ENCODE data around the gene NAXD. TPM values are rescaled to one million over a fixed set of nuclear protein-coding genes. Genes with fewer than 3 reads are reported as not detected.
"Not testable (repeated sequence)": the region's sequence is repeated elsewhere in the genome, so short reads cannot be mapped to it uniquely, and the experiment has no call there.

NAXD gene
- 28.7 TPM for total RNA-seq (ENCODE audit: unreplicated experiment)
- long read RNA-seq, partial matches to known transcripts: 0 of 29 reads
- long read RNA-seq, other reads (novel, unspliced or antisense): 26 of 29 reads

DNA sequence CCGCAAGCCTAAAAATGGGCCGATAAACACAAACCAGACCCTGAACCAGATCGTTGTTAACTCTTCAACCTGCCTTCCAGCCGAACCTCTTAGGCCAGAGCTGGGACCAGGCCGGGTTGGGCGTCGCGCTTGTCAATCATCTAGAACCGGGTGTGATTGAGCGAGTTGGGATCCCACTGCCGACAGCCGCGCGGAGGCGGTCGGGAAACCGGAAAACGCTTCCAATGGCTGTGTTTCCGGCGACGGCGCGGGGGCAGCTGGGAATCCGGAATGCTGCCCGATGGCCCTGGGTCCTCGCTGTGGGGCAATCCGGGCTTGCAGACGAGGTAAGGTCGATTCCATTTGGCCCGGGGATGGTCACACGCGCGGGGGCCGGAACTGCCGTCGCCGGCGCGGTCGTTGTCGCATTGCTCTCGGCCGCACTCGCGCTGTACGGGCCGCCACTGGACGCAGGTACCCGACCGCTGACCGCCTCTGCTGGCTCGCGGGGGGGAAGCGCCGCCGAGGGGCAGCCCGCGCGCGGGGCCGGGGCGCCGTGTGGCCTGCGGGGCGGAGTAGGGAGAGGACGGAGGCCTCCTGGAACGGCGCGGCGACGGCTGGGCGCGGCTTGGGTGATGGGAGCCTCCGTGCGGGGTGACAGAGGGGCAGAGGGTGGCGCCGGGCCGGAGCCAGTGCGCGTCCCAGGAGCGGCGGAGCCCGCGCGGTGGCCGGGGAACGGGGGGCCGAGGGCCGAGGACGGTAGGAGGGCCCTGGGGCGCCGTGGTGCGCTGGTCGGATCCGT lies at the start of gene NAXD:
NAXD (plus strand) TSS at position 224 of the 781 bp plus-strand sequence; CDS start at position 281, 57 bp downstream.
- no peaks in the 10 kb centered on the region for H3K36me3 Mint-ChIP-seq (ENCODE audit: low read depth, unreplicated experiment)
- peak within 1 kb of the TSS; percentile 95 for H3K4me3 Mint-ChIP-seq (ENCODE audit: unreplicated experiment)
- H3K27ac Mint-ChIP-seq (ENCODE audit: unreplicated experiment): peak within 1 kb of the TSS; percentile 94
- TF ChIP-seq, protein P1, sequence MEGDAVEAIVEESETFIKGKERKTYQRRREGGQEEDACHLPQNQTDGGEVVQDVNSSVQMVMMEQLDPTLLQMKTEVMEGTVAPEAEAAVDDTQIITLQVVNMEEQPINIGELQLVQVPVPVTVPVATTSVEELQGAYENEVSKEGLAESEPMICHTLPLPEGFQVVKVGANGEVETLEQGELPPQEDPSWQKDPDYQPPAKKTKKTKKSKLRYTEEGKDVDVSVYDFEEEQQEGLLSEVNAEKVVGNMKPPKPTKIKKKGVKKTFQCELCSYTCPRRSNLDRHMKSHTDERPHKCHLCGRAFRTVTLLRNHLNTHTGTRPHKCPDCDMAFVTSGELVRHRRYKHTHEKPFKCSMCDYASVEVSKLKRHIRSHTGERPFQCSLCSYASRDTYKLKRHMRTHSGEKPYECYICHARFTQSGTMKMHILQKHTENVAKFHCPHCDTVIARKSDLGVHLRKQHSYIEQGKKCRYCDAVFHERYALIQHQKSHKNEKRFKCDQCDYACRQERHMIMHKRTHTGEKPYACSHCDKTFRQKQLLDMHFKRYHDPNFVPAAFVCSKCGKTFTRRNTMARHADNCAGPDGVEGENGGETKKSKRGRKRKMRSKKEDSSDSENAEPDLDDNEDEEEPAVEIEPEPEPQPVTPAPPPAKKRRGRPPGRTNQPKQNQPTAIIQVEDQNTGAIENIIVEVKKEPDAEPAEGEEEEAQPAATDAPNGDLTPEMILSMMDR (IDR thresholded peaks at IDR 0.05; ENCODE audit: unreplicated experiment): no peak
- H3K4me1 Mint-ChIP-seq (ENCODE audit: unreplicated experiment): peaks cover 15% of the 10 kb centered on the region
- H3K9me3 Mint-ChIP-seq (ENCODE audit: unreplicated experiment): no peaks in the 10 kb centered on the region
- peak; percentile 89 for DNase-seq (ENCODE audit: low spot score)
- H3K27me3 Mint-ChIP-seq (ENCODE audit: unreplicated experiment): peaks cover 9% of the 10 kb centered on the region

DNA sequence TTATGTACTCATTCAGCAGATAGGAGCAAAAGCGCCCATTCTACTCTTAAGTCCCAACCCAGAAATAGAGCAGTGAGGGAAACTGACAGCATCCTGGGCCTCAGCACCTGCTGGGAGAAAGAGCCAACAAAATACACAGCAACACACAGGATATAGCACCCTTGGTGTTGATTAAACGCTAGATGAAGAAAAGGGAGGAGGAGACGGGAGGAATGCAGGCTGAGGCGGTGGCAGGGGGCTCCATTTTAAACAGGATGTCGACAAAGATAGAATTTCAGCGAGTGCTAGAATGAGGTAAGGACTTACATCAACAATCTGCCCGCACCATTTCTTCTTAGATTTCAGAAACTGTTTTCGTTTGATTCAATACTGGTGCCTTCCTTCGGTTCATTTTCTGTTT lies 49.2 kb upstream of the NAXD start:
- Mint-ChIP-seq H3K4me3 (ENCODE audit: unreplicated experiment) (no peak overlapping the region), H3K9me3 (ENCODE audit: unreplicated experiment) (no peaks in the 10 kb centered on the region), H3K4me1 (ENCODE audit: unreplicated experiment) (peaks cover 3% of the 10 kb centered on the region), H3K27me3 (ENCODE audit: unreplicated experiment) (peaks cover 7% of the 10 kb centered on the region), H3K36me3 (ENCODE audit: low read depth, unreplicated experiment) (peaks cover 4% of the 10 kb centered on the region), H3K27ac (ENCODE audit: unreplicated experiment) (no peak overlapping the region)
- TF ChIP-seq, protein P1 (IDR thresholded peaks at IDR 0.05; ENCODE audit: unreplicated experiment): no peak
- no peak for DNase-seq (ENCODE audit: low spot score)

DNA sequence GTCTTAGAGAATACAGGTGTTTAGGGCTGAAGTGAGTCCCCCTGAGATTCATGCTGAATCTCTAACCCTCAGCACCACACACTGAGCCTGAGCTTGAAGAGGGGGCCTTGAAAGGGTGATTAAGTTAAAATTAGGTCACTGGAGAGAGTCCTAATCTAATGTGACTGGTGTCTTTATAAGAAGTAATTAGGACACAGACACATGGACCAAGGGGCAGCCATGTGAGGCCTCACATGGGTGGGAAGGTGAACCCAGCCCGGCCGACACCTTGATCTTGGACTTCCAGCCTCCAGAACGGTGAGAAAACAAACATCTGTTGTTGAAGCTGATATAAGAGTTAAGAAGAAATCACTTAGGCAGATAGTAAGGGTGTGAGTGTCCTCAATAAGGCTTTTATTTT lies 46.7 kb upstream of the NAXD start:
- Mint-ChIP-seq H3K4me3 (ENCODE audit: unreplicated experiment) (no peak overlapping the region), H3K9me3 (ENCODE audit: unreplicated experiment) (no peaks in the 10 kb centered on the region), H3K36me3 (ENCODE audit: low read depth, unreplicated experiment) (no peaks in the 10 kb centered on the region), H3K4me1 (ENCODE audit: unreplicated experiment) (no peaks in the 10 kb centered on the region), H3K27ac (ENCODE audit: unreplicated experiment) (no peak overlapping the region), H3K27me3 (ENCODE audit: unreplicated experiment) (peaks cover 7% of the 10 kb centered on the region)
- no peak for DNase-seq (ENCODE audit: low spot score)
- TF ChIP-seq, protein P1 (IDR thresholded peaks at IDR 0.05; ENCODE audit: unreplicated experiment): no peak

DNA sequence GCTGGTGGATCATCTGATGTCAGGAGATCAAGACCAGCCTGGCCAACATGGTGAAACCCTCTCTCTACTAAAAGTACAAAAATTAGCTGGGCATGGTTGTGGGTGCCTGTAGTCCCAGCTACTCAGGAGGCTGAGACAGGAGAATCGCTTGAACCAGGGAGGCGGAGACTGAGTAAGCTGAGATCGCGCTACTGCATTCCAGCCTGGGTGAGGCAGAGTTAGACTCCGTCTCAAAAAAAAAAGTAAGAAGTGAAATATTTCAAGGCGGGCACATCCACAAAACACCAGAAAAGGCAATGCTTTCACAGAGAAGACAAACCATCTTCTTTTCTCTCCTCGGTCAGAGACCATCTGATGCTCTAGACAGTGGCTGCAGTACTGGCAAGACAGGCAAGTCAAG lies 45.4 kb upstream of the NAXD start:
- not testable (repeated sequence) for H3K4me1 Mint-ChIP-seq (ENCODE audit: unreplicated experiment); H3K4me3 Mint-ChIP-seq (ENCODE audit: unreplicated experiment); H3K9me3 Mint-ChIP-seq (ENCODE audit: unreplicated experiment); H3K36me3 Mint-ChIP-seq (ENCODE audit: low read depth, unreplicated experiment); DNase-seq (ENCODE audit: low spot score); H3K27me3 Mint-ChIP-seq (ENCODE audit: unreplicated experiment); H3K27ac Mint-ChIP-seq (ENCODE audit: unreplicated experiment)

DNA sequence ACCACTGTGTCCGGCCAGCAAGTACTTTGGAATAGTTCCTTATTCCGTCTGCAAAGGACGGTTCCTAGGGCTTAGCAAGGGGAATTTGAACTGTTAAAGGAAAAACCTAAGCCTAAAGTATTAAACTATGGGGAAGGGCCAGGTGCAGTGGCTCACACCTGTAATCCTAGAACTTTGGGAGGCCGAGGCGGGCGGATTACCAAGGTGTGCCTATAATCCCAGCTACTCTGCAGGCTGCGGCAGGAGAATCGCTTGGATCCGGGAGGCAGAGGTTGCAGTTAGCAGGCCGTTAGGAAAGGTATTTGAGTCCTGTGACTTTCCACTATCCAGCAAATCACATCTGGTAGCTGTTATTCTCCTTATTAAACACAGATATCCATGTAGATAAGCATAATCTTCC lies 44.5 kb upstream of the NAXD start:
- Mint-ChIP-seq H3K27ac (ENCODE audit: unreplicated experiment) (no peak overlapping the region), H3K9me3 (ENCODE audit: unreplicated experiment) (no peaks in the 10 kb centered on the region), H3K27me3 (ENCODE audit: unreplicated experiment) (peaks cover 6% of the 10 kb centered on the region), H3K4me3 (ENCODE audit: unreplicated experiment) (no peak overlapping the region), H3K36me3 (ENCODE audit: low read depth, unreplicated experiment) (no peaks in the 10 kb centered on the region), H3K4me1 (ENCODE audit: unreplicated experiment) (no peaks in the 10 kb centered on the region)
- DNase-seq (ENCODE audit: low spot score): no peak
- TF ChIP-seq, protein P1 (IDR thresholded peaks at IDR 0.05; ENCODE audit: unreplicated experiment): no peak
